K562 (cell line): ENCODE data around the gene KLC1. TPM values are rescaled to one million over a fixed set of nuclear protein-coding genes. Genes with fewer than 3 reads are reported as not detected.

Experiments
- ATAC-seq: fragments of 200-7000 bp; cut with Tn5 transposase; 3 replicates; pipeline ENCODE4 v1.9.1; 2020; ENCODE audit warnings: moderate library complexity
- BruUV-seq: library from RNA; stranded (reverse); fragments of 400-500 nt; replicated peaks from 2 replicates; lab custom pipeline; 2021; lab: Mats Ljungman, UMichigan
- CTCF ChIA-PET: fragments of 300-600 bp; formaldehyde crosslinking; extraction: SDS; loops from one replicate; lab custom pipeline; 2021; ENCODE audit warnings: low intra/inter-chr PET ratio; lab: Yijun Ruan, JAX
- POLR2A ChIA-PET: fragments of 300-600, 350-650 bp; sonication (Branson Sonifier 250); formaldehyde crosslinking; extraction: SDS; loops from one replicate; lab custom pipeline; 2021; ENCODE audit warnings: antibody characterized with exemption, inconsistent platforms; lab: Yijun Ruan, JAX
- DNase-seq, 4 experiments: peaks; one replicate each; pipeline versions ENCODE4 v3.0.0 to v3.0.0-alpha.2; 2011 to 2018; ENCODE audit warnings: low spot score in 3 of 4, mixed read lengths in 3 of 4; ENCODE audit errors: extremely low read depth in 1 of 4
- FAIRE-seq: peaks from 2 replicates; lab custom pipeline; 2011; peaks lifted over from hg19 to GRCh38; lab: Jason Lieb, UNC
- H2AFZ ChIP-seq: 2 replicates; pipeline ENCODE4 v1.6.0; 2011; ENCODE audit warnings: low read depth, low read length, control low read depth, inconsistent platforms
- H3K27ac ChIP-seq: fragments of 200-600 bp; 3 replicates; pipeline ENCODE4 v1.8.0; 2011; ENCODE audit warnings: low read depth, mild to moderate bottlenecking, control low read depth, inconsistent platforms, low read length, moderate library complexity, mixed read lengths; ENCODE audit errors: extremely low read depth
- H3K27me3 ChIP-seq, 2 experiments: fragments of 300-600 bp in 1 of 2; 2 replicates in 1 of 2; 3 replicates in 1 of 2; pipeline versions ENCODE4 v1.6.0 to v1.8.0; 2011; ENCODE audit warnings: inconsistent platforms in 2 of 2, low read length in 2 of 2, mild to moderate bottlenecking in 1 of 2, mixed read lengths in 1 of 2, moderate library complexity in 1 of 2; ENCODE audit not compliant: control insufficient read depth in 2 of 2, insufficient read depth in 2 of 2
- H3K36me3 ChIP-seq: fragments of 300-600 bp; 3 replicates; pipeline ENCODE4 v1.8.0; 2011; ENCODE audit warnings: mild to moderate bottlenecking, low read length, inconsistent platforms; ENCODE audit not compliant: control insufficient read depth, insufficient read depth
- H3K4me1 ChIP-seq, 2 experiments: fragments of 200-600 bp in 1 of 2; replicated peaks in 1 of 2; 2 replicates in 1 of 2; 3 replicates in 1 of 2; pipeline versions ENCODE4 v1.5.1 to v1.8.0; 2011; ENCODE audit warnings: inconsistent platforms in 2 of 2, low read length in 2 of 2, mild to moderate bottlenecking in 1 of 2, mixed read lengths in 1 of 2, moderate library complexity in 1 of 2; ENCODE audit not compliant: control insufficient read depth in 2 of 2, insufficient read depth in 2 of 2
- H3K4me2 ChIP-seq: 2 replicates; pipeline ENCODE4 v1.6.1; 2011; ENCODE audit warnings: low read length, control low read depth, inconsistent platforms, mixed read lengths; ENCODE audit not compliant: insufficient read depth
- H3K4me3 ChIP-seq: fragments of 200-600 bp; sonication (generic), shearing (Covaris generic); 2 replicates; pipeline ENCODE4 v1.5.1; 2016; ENCODE audit warnings: control low read depth, inconsistent platforms
- H3K79me2 ChIP-seq: fragments of 200-600 bp; 3 replicates; pipeline ENCODE4 v1.8.0; 2011; ENCODE audit warnings: low read length, inconsistent platforms; ENCODE audit not compliant: control insufficient read depth, insufficient read depth
- H3K9ac ChIP-seq, 2 experiments: 2 replicates each; pipeline versions ENCODE4 v1.6.0 to v1.6.1; 2011; ENCODE audit warnings: low read depth in 2 of 2, low read length in 2 of 2, control low read depth in 1 of 2, inconsistent platforms in 1 of 2, mild to moderate bottlenecking in 1 of 2, mixed read lengths in 1 of 2; ENCODE audit not compliant: insufficient read depth in 1 of 2
- H3K9me1 ChIP-seq: one replicate; pipeline ENCODE4 v1.6.0; 2011; ENCODE audit warnings: inconsistent platforms, mild to moderate bottlenecking, low read length, moderate library complexity; ENCODE audit not compliant: control insufficient read depth, insufficient read depth
- H3K9me3 ChIP-seq: replicated peaks from 2 replicates; pipeline ENCODE4 v1.5.1; 2011; ENCODE audit warnings: low read depth, low read length, inconsistent platforms; ENCODE audit not compliant: control insufficient read depth, insufficient read depth
- H4K20me1 ChIP-seq: replicated peaks from 2 replicates; pipeline ENCODE4 v1.6.1; 2011; ENCODE audit warnings: low read length, inconsistent platforms, mixed read lengths; ENCODE audit not compliant: control insufficient read depth, insufficient read depth
- ARID2 ChIP-seq: fragments of 450-650 bp; IDR thresholded peaks from 2 replicates; pipeline ENCODE4 v1.6.1; 2017; ENCODE audit warnings: antibody characterized with exemption, mild to moderate bottlenecking
- BCL6 ChIP-seq: fragments of 250-450 bp; sonication (Bioruptor Pico); IDR thresholded peaks from 2 replicates; pipeline ENCODE4 v1.4.0; 2020
- BCOR ChIP-seq: fragments of 450-650 bp; IDR thresholded peaks from 2 replicates; pipeline ENCODE4 v1.6.1; 2016
- CBFA2T3 ChIP-seq: fragments of 450-650 bp; IDR thresholded peaks from 2 replicates; pipeline ENCODE4 v1.6.1; 2017
- CC2D1A ChIP-seq: fragments of 450-650 bp; IDR thresholded peaks from 2 replicates; pipeline ENCODE4 v1.6.1; 2017; ENCODE audit warnings: mild to moderate bottlenecking
- FOXJ2 ChIP-seq: fragments of 200-800 bp; sonication (Bioruptor generic); IDR thresholded peaks from 2 replicates; pipeline ENCODE4 v1.6.1; 2016; ENCODE audit warnings: missing genetic modification characterization, missing compliant biosample characterization
- JUNB ChIP-seq: fragments of 450-650 bp; formaldehyde crosslinking; conservative IDR thresholded peaks from 2 replicates; pipeline ENCODE4 v1.4.0; 2020; ENCODE audit warnings: mild to moderate bottlenecking
- LEF1 ChIP-seq: fragments of 450-650 bp; IDR thresholded peaks from 2 replicates; pipeline ENCODE4 v1.6.1; 2016; ENCODE audit warnings: mild to moderate bottlenecking
- MEF2D ChIP-seq: conservative IDR thresholded peaks from 2 replicates; pipeline ENCODE4 v1.6.1; 2016; ENCODE audit warnings: low read depth, missing genetic modification characterization, missing compliant biosample characterization
- NR2C1 ChIP-seq, 2 experiments: fragments of 450-650 bp; IDR thresholded peaks; 2 replicates each; pipeline ENCODE4 v1.6.1; 2017; ENCODE audit warnings: mild to moderate bottlenecking in 2 of 2, antibody characterized with exemption in 1 of 2, inconsistent platforms in 1 of 2, missing compliant biosample characterization in 1 of 2, missing genetic modification characterization in 1 of 2
- PHB ChIP-seq: fragments of 250-450 bp; sonication (Bioruptor Pico); IDR thresholded peaks from 2 replicates; pipeline ENCODE4 v1.5.0; 2021
- POLR2A ChIP-seq: fragments of 450-650 bp; conservative IDR thresholded peaks from 2 replicates; pipeline ENCODE4 v1.6.1; 2016
- SMAD2 ChIP-seq: fragments of 150-350 bp; IDR thresholded peaks from 2 replicates; pipeline ENCODE4 v1.6.1; 2014; ENCODE audit warnings: low read depth, mild to moderate bottlenecking, low read length
- SMARCA5 ChIP-seq: fragments of 450-650 bp; IDR thresholded peaks from 2 replicates; pipeline ENCODE4 v1.6.1; 2016
- TAF1 ChIP-seq: IDR thresholded peaks from 2 replicates; pipeline ENCODE4 v1.6.1; 2011; ENCODE audit warnings: mild to moderate bottlenecking, low read length, moderate library complexity; ENCODE audit not compliant: insufficient read depth, control insufficient read depth, severe bottlenecking; ENCODE audit errors: extremely low read depth
- ZFP1 ChIP-seq: fragments of 450-650 bp; formaldehyde crosslinking; IDR thresholded peaks from 2 replicates; pipeline ENCODE4 v1.4.0; 2020; ENCODE audit warnings: mild to moderate bottlenecking, mixed read lengths
- ZNF766 ChIP-seq: fragments of 200-800 bp; sonication (Bioruptor generic); conservative IDR thresholded peaks from 2 replicates; pipeline ENCODE4 v1.6.1; 2016; ENCODE audit warnings: missing genetic modification characterization, missing compliant biosample characterization
- WGBS: fragments of 100-300 bp; shearing (Covaris generic); methylation state at CpG from one replicate; pipeline ENCODE4 v1.1.6; 2016; ENCODE audit warnings: low coverage, mixed read lengths; ENCODE audit not compliant: insufficient coverage; ENCODE audit errors: missing lambda C conversion rate; 5-methylcytosine and 5-hydroxymethylcytosine counted together
- in situ Hi-C: fragments of 300-500 bp; cut with MboI; formaldehyde crosslinking; loops from 4 replicates; pipeline ENCODE4 v1.15.0; 2018; ENCODE audit warnings: inconsistent platforms, mixed read lengths
- intact Hi-C: fragments of 100-400 bp; cut with micrococcal nuclease; formaldehyde crosslinking; loops from 2 replicates; pipeline ENCODE4 v1.14.2; 2022
- polyA plus RNA-seq, 8 experiments: library from polyadenylated mRNA; depleted of rRNA in 4 of 8; stranded (reverse) in 5 of 8; unstranded in 3 of 8; fragments of >200 nt; fragmentation: Nextera tagmentation in 2 of 8; fragmentation: Illumina TruSeq in 1 of 8; extraction: Ambion mirVana in 2 of 8; extraction: Trizol in 1 of 8; gene quantifications; 2 replicates each; pipeline versions ENCODE4 v1.2.1 to v1.2.3, GENCODE V29; 2011 to 2014; ENCODE audit warnings: inconsistent platforms in 1 of 8, missing spikeins in 1 of 8
- total RNA-seq, 7 experiments: library from RNA; depleted of rRNA in 6 of 7; stranded (reverse); fragments of >200 nt in 6 of 7; fragmentation: Illumina TruSeq in 2 of 7; extraction: Trizol in 2 of 7; gene quantifications; 2 replicates each; pipeline versions ENCODE4 v1.2.1 to v1.2.3, GENCODE V29; 2011 to 2021; ENCODE audit warnings: low replicate concordance in 1 of 7

The KLC1 gene
- total and polyA plus RNA-seq, 9 of the 15 experiments (the other 6 are each of a cell fraction or from before 2014, with no cell fraction given): 4.9 to 134 (median 54.8) TPM

DNA sequence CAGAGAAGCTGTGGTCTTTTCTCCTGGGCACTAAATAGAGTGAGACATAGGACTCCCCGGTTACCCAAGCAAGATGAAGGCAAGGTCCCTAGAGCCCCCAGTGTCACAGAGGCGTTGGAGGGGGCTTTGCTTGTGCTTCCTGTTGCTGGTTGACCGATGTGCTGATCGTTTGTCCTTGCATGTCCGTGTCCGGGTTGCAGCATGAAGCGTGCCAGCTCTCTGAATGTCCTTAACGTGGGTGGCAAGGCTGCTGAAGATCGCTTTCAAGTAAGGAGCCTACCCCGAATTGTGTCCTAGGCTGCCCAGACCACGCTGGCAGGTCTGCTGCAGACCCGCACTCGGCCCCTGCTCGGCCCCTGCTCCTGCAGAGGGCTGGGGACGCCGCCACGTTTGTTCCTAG, 63.1 kb downstream of the KLC1 start:
- BruUV-seq: no TSS peak
- POLR2A ChIA-PET: no interaction called here
- no peak for ATAC-seq
- TF ChIP-seq TAF1 (no peak), LEF1 (no peak), CBFA2T3 (no peak)
- CTCF ChIA-PET: no interaction called here
- Histone ChIP-seq H2AFZ (no peak overlapping the region), H3K27me3 (no peaks in the 10 kb centered on the region), H4K20me1 (no peaks in the 10 kb centered on the region; the same call in 1 of the 2 replicates), H3K4me2 (no peak overlapping the region), H3K4me3 (no peak overlapping the region), H3K79me2 (no peaks in the 10 kb centered on the region), H3K27ac (no peak overlapping the region), H3K9ac (no peak overlapping the region), H3K9me3 (no peaks in the 10 kb centered on the region), H3K4me1 (peaks cover 0 to 8% of the 10 kb centered on the region in 2 experiments; a peak in 2 of 5 replicates), H3K9me1 (no peaks in the 10 kb centered on the region), H3K36me3 (peaks cover 57% of the 10 kb centered on the region; the same call in 2 of the 3 replicates)
- intact Hi-C loops: no loop called here
- in situ Hi-C loops: no loop called here
- no peak for DNase-seq
- 88% methylated on average over 14 of the region's 17 CpGs for WGBS
- no peak for FAIRE-seq

DNA sequence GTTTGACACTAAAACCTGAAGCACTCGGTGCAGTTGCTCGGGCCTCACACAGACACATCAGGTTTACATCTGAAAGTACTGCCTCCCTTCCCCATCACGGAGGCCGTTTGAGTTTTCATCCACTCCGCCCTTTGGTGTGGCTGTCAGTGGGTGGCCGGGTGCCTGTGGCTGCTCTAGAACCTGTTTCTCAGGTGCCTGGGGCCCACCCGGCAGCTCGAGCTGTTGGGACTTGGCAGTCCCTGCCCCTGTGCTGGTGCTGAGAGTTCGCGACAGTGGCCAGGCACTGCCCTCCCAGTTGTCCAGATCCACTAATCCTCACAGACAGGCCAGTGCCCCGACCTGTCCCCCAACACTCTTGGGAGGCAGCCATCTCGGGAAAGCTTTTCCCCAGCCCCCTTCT, 63.9 kb downstream of the KLC1 start:
- intact Hi-C loops (no loop called here), in situ Hi-C loops (no loop called here)
- H3K4me3 ChIP-seq: no peak overlapping the region
- no peaks in the 10 kb centered on the region; the same call in 1 of the 2 replicates for H4K20me1 ChIP-seq
- no peaks in the 10 kb centered on the region for H3K9me3 ChIP-seq
- TF ChIP-seq ZNF766 (CRISPR knock-in tag) (no peak), SMAD2 (no peak), ARID2 (no peak), BCOR (no peak), ZFP1 (CRISPR knock-in tag) (no peak), PHB (CRISPR knock-in tag) (no peak), NR2C1 (IDR thresholded peaks at IDR 0.05) (no peak), NR2C1 (tag; IDR thresholded peaks at IDR 0.05) (no peak), POLR2A (no peak), FOXJ2 (tag) (no peak), SMARCA5 (no peak), BCL6 (no peak), MEF2D (tag) (no peak), JUNB (no peak), CC2D1A (no peak)
- DNase-seq: no peak
- no peaks in the 10 kb centered on the region for H3K79me2 ChIP-seq
- peaks cover 57% of the 10 kb centered on the region; the same call in 2 of the 3 replicates for H3K36me3 ChIP-seq
- H3K27me3 ChIP-seq: no peaks in the 10 kb centered on the region
- no peak overlapping the region for H2AFZ ChIP-seq
- H3K4me1 ChIP-seq: peaks cover 0 to 12% of the 10 kb centered on the region in 2 experiments; a peak in 2 of 5 replicates
- no peak overlapping the region for H3K27ac ChIP-seq
- POLR2A ChIA-PET: interaction anchor here (0.6 kb wide), 2 partner anchors 126 to 172 kb away, joined by 3 to 4 read pairs; no protein-coding TSS in a partner anchor
- H3K9me1 ChIP-seq: no peaks in the 10 kb centered on the region
- CTCF ChIA-PET: no interaction called here
- H3K4me2 ChIP-seq: no peak overlapping the region
- WGBS: 71% methylated on average over 10 of the region's 12 CpGs
- no TSS peak for BruUV-seq
- H3K9ac ChIP-seq: no peak overlapping the region
- no peak for ATAC-seq
- no peak for FAIRE-seq
